HG02678 (cell line): ENCODE data around the gene P4HA3.
"Not testable (repeated sequence)": the region's sequence is repeated elsewhere in the genome, so short reads cannot be mapped to it uniquely, and the experiment has no call there.

Source experiments
- ATAC-seq: cut with Tn5 transposase; IDR thresholded peaks from one replicate; pipeline ENCODE4 v1.9.1; 2021; ENCODE audit warnings: mild to moderate bottlenecking, moderate library complexity; ENCODE audit not compliant: unreplicated experiment

Gene P4HA3

GRCh38 chr11:74311352-74311926 is at the start of gene P4HA3:
Gene P4HA3, minus strand, starts transcription at chr11:74311640. Its CDS starts 29 bp downstream, at chr11:74311611.
- no peak for ATAC-seq

GRCh38 chr11:74357449-74357848 is 46.0 kb upstream of the P4HA3 start:
- no peak for ATAC-seq

GRCh38 chr11:74355626-74356025 is 44.2 kb upstream of the P4HA3 start:
- ATAC-seq, result no peak

GRCh38 chr11:74354036-74354435 is 42.6 kb upstream of the P4HA3 start:
- ATAC-seq, result no peak

GRCh38 chr11:74347381-74347780 is 35.9 kb upstream of the P4HA3 start:
- no peak for ATAC-seq

- no peak for ATAC-seq
Measured at GRCh38 chr11:74345420-74345819, 34.0 kb upstream of the P4HA3 start.

- ATAC-seq, result no peak
Measured at GRCh38 chr11:74341921-74342320, 30.5 kb upstream of the P4HA3 start.

- ATAC-seq, result no peak
Measured at GRCh38 chr11:74339619-74340018, 28.2 kb upstream of the P4HA3 start.

- no peak for ATAC-seq
Measured at GRCh38 chr11:74338963-74339362, 27.5 kb upstream of the P4HA3 start.

- ATAC-seq, result no peak
Measured at GRCh38 chr11:74333193-74333592, 21.8 kb upstream of the P4HA3 start.

GRCh38 chr11:74332291-74332690 is 20.9 kb upstream of the P4HA3 start:
- no peak for ATAC-seq

- ATAC-seq, result not testable (repeated sequence)
Measured at GRCh38 chr11:74331000-74331399, 19.6 kb upstream of the P4HA3 start.

- no peak for ATAC-seq
Measured at GRCh38 chr11:74330075-74330858, 18.8 kb upstream of the P4HA3 start.

GRCh38 chr11:74327076-74327475 is 15.6 kb upstream of the P4HA3 start:
- ATAC-seq, result no peak

- no peak for ATAC-seq
Measured at GRCh38 chr11:74326665-74327064, 15.2 kb upstream of the P4HA3 start.

- ATAC-seq, result no peak
Measured at GRCh38 chr11:74325649-74326645, 14.5 kb upstream of the P4HA3 start.

GRCh38 chr11:74322667-74323066 is 11.2 kb upstream of the P4HA3 start:
- ATAC-seq, result no peak

GRCh38 chr11:74321487-74322188 is 10.2 kb upstream of the P4HA3 start:
- no peak for ATAC-seq

GRCh38 chr11:74320538-74320937 is 9.1 kb upstream of the P4HA3 start:
- ATAC-seq, result no peak

GRCh38 chr11:74319139-74319816 is 7.8 kb upstream of the P4HA3 start:
- no peak for ATAC-seq
